Suprapubic skin (tissue), 4 donors: ENCODE measurements around the gene AURKA.

Experiments used
- POLR2A ChIP-seq, 2 donors: fragments of 450-650 bp; IDR thresholded peaks; one replicate each; pipeline ENCODE4 v1.6.1; 2017; ENCODE audit warnings: antibody characterized with exemption in 2 of 2, mild to moderate bottlenecking in 2 of 2, moderate library complexity in 2 of 2
- POLR2AphosphoS5 ChIP-seq, 3 donors: sonication (generic); formaldehyde crosslinking; IDR thresholded peaks; one replicate each; pipeline ENCODE4 v1.6.1; 2017; ENCODE audit warnings: antibody characterized with exemption in 3 of 3
- TF ChIP-seq, protein P1 (sequence below), 2 donors: fragments of 200-600 bp in 1 of 2; fragments of 450-650 bp in 1 of 2; sonication (generic) in 1 of 2; IDR thresholded peaks; one replicate each; pipeline ENCODE4 v1.5.1; 2016 to 2019; ENCODE audit warnings: antibody characterized with exemption in 2 of 2, mild to moderate bottlenecking in 1 of 2, moderate library complexity in 1 of 2

DNA sequence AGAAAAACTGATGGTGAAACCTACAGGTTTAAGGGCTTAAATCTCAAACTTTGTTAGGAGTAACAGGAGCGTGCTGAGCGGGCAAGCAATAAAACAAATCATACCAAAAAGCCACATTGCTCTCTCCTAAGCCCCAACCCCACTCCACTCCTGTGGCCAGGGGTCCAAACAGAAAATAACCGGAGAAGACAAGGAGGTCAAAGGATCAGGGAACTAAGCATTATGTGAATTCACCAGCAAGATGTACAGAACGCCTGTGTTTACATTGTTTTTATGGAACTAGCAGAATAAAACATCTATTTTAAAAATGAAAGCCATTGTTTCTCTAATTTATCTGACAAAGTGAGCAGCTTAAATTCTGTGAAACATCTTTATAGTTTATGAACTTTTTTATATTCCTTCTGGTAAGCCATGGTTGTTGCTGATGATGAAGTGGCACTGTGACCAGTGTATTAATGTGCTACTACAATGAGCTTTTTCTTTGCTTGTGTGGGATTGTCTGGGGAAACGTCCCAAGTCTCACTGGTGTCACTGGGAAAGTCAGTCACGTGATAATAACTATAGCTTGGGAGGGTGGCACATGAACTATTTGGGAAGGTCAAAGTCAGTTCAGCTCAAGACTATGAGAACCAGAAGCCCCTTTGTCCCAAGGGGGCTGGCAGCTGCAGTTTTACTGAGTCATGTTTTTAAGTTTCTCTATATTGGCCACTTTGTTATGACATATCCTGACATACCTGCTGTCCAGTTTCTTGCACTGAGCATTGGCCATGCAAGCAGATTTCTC, 23.5 kb downstream of the AURKA start:
- TF ChIP-seq, protein P1, sequence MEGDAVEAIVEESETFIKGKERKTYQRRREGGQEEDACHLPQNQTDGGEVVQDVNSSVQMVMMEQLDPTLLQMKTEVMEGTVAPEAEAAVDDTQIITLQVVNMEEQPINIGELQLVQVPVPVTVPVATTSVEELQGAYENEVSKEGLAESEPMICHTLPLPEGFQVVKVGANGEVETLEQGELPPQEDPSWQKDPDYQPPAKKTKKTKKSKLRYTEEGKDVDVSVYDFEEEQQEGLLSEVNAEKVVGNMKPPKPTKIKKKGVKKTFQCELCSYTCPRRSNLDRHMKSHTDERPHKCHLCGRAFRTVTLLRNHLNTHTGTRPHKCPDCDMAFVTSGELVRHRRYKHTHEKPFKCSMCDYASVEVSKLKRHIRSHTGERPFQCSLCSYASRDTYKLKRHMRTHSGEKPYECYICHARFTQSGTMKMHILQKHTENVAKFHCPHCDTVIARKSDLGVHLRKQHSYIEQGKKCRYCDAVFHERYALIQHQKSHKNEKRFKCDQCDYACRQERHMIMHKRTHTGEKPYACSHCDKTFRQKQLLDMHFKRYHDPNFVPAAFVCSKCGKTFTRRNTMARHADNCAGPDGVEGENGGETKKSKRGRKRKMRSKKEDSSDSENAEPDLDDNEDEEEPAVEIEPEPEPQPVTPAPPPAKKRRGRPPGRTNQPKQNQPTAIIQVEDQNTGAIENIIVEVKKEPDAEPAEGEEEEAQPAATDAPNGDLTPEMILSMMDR (IDR thresholded peaks at IDR 0.05) = no peak
- TF ChIP-seq POLR2A (IDR thresholded peaks at IDR 0.05) (no peak), POLR2AphosphoS5 (IDR thresholded peaks at IDR 0.05) (no peak)
